HepG2 (cell line): ENCODE results near the gene RPLP2. TPM values are rescaled to one million over a fixed set of nuclear protein-coding genes. Genes with fewer than 3 reads are reported as not detected.

Experiments used
- AGO2 ChIP-seq: fragments of 200-400 bp; formaldehyde crosslinking; optimal IDR thresholded peaks from 2 replicates; pipeline ENCODE3; 2017; ENCODE audit warnings: mild to moderate bottlenecking, low read depth, low read length, moderate library complexity
- CEBPB ChIP-seq: IDR thresholded peaks from 2 replicates; pipeline ENCODE4 v1.6.1; 2011; ENCODE audit warnings: low read depth, low read length, improper control_type of control experiment, borderline replicate concordance
- CEBPG ChIP-seq: IDR thresholded peaks from 2 replicates; pipeline ENCODE4 v1.6.1; 2016
- ELF3 ChIP-seq: IDR thresholded peaks from 2 replicates; pipeline ENCODE4 v1.6.1; 2016; ENCODE audit warnings: missing genetic modification reagents, missing compliant biosample characterization
- FOSL1 ChIP-seq: sonication (generic); formaldehyde crosslinking; IDR thresholded peaks from 2 replicates; pipeline ENCODE4 v1.9.0; 2021; ENCODE audit warnings: missing genetic modification reagents, borderline replicate concordance
- FOSL2 ChIP-seq: sonication (generic); formaldehyde crosslinking; IDR thresholded peaks from 2 replicates; pipeline ENCODE4 v1.4.0; 2020; ENCODE audit warnings: missing genetic modification reagents
- GABPB1 ChIP-seq: IDR thresholded peaks from 2 replicates; pipeline ENCODE4 v1.6.1; 2016; ENCODE audit warnings: mild to moderate bottlenecking, missing genetic modification reagents, moderate library complexity, missing compliant biosample characterization
- HIVEP1 ChIP-seq: sonication (generic); formaldehyde crosslinking; IDR thresholded peaks from 2 replicates; pipeline ENCODE4 v1.4.0; 2020; ENCODE audit warnings: mild to moderate bottlenecking, missing genetic modification reagents
- KDM4B ChIP-seq: sonication (generic); formaldehyde crosslinking; IDR thresholded peaks from 2 replicates; pipeline ENCODE4 v1.4.0; 2020; ENCODE audit warnings: missing genetic modification reagents
- LCORL ChIP-seq, 2 experiments: fragments of 450-650 bp in 1 of 2; sonication (generic) in 1 of 2; formaldehyde crosslinking in 1 of 2; IDR thresholded peaks; 2 replicates each; pipeline versions ENCODE4 v1.5.0 to v1.6.1; 2017 to 2020; ENCODE audit warnings: antibody characterized with exemption in 1 of 2, missing genetic modification reagents in 1 of 2
- MEIS1 ChIP-seq: sonication (generic); formaldehyde crosslinking; IDR thresholded peaks from 2 replicates; pipeline ENCODE4 v1.9.0; 2021; ENCODE audit warnings: mild to moderate bottlenecking, missing genetic modification reagents, moderate library complexity, borderline replicate concordance
- MLLT10 ChIP-seq: sonication (generic); formaldehyde crosslinking; IDR thresholded peaks from 2 replicates; pipeline ENCODE4 v1.4.0; 2020; ENCODE audit warnings: missing genetic modification reagents
- NR3C1 ChIP-seq: sonication (generic); formaldehyde crosslinking; IDR thresholded peaks from 2 replicates; pipeline ENCODE4 v1.4.0; 2020; ENCODE audit warnings: missing genetic modification reagents
- PCBP1 ChIP-seq: fragments of 200-400 bp; formaldehyde crosslinking; IDR thresholded peaks from 2 replicates; pipeline ENCODE4 v1.6.1; 2017; ENCODE audit warnings: mild to moderate bottlenecking, low read depth, low read length, borderline replicate concordance
- RBFOX2 ChIP-seq: fragments of 200-400 bp; formaldehyde crosslinking; IDR thresholded peaks from 2 replicates; pipeline ENCODE4 v1.6.1; 2017; ENCODE audit warnings: low read depth, mild to moderate bottlenecking, low read length
- SAP130 ChIP-seq: IDR thresholded peaks from 2 replicates; pipeline ENCODE4 v1.6.1; 2016; ENCODE audit warnings: low read depth
- SETDB1 ChIP-seq: sonication (generic); formaldehyde crosslinking; IDR thresholded peaks from 2 replicates; pipeline ENCODE4 v1.5.1; 2020; ENCODE audit warnings: missing genetic modification reagents, mild to moderate bottlenecking, borderline replicate concordance
- SP1 ChIP-seq, 2 experiments: fragments of 450-650 bp in 1 of 2; sonication (generic) in 1 of 2; formaldehyde crosslinking in 1 of 2; IDR thresholded peaks; 2 replicates each; pipeline versions ENCODE4 v1.4.0 to v1.6.1; 2016 to 2020; ENCODE audit warnings: missing genetic modification reagents in 1 of 2
- SSRP1 ChIP-seq: IDR thresholded peaks from 2 replicates; pipeline ENCODE4 v1.6.1; 2016; ENCODE audit warnings: control low read depth
- TEAD3 ChIP-seq: optimal IDR thresholded peaks from 2 replicates; pipeline ENCODE3; 2016; ENCODE audit warnings: borderline replicate concordance
- XRCC5 ChIP-seq: fragments of 200-400 bp; formaldehyde crosslinking; optimal IDR thresholded peaks from 2 replicates; pipeline ENCODE3; 2017; ENCODE audit warnings: mild to moderate bottlenecking, low read length
- ZFX ChIP-seq: sonication (generic); formaldehyde crosslinking; IDR thresholded peaks from 2 replicates; pipeline ENCODE4 v1.4.0; 2020; ENCODE audit warnings: mild to moderate bottlenecking, low read depth, missing genetic modification reagents, moderate library complexity
- ZNF329 ChIP-seq: sonication (generic); formaldehyde crosslinking; IDR thresholded peaks from 2 replicates; pipeline ENCODE4 v1.9.0; 2021; ENCODE audit warnings: low read depth, mild to moderate bottlenecking, missing genetic modification reagents
- ZSCAN22 ChIP-seq: sonication (generic); formaldehyde crosslinking; IDR thresholded peaks from 2 replicates; pipeline ENCODE4 v1.4.0; 2020; ENCODE audit warnings: mild to moderate bottlenecking, missing genetic modification reagents
- polyA plus RNA-seq, 8 experiments: library from polyadenylated mRNA; depleted of rRNA in 3 of 8; stranded (reverse) in 7 of 8; unstranded in 1 of 8; fragments of >200 nt; fragmentation: Illumina TruSeq in 4 of 8; extraction: Trizol in 4 of 8; gene quantifications; 2 replicates each; pipeline versions ENCODE4 v1.2.1 to v1.2.3, GENCODE V29; 2011 to 2016; ENCODE audit warnings: low read depth in 4 of 8, missing spikeins in 1 of 8, mixed read lengths in 1 of 8; ENCODE audit not compliant: insufficient read depth in 1 of 8
- total RNA-seq, 5 experiments: library from RNA; depleted of rRNA; stranded (reverse); fragments of >200 nt; fragmentation: Illumina TruSeq; extraction: Trizol; gene quantifications; 2 replicates each; pipeline ENCODE4 v1.2.3, GENCODE V29; 2016; ENCODE audit warnings: low read depth in 1 of 5
- TF ChIP-seq, protein P1 (sequence below): sonication (generic); formaldehyde crosslinking; IDR thresholded peaks from 2 replicates; pipeline ENCODE4 v1.4.0; 2020; ENCODE audit warnings: mild to moderate bottlenecking, missing genetic modification reagents
- TF ChIP-seq, protein P2 (sequence below): sonication (generic); IDR thresholded peaks from 2 replicates; pipeline ENCODE4 v1.6.1; 2016; ENCODE audit warnings: low read depth, borderline replicate concordance

Gene RPLP2
- total and polyA plus RNA-seq, 2 of the 13 experiments (the other 11 are each of a cell fraction or from before 2014, with no cell fraction given) = 978 to 2,106 TPM

DNA sequence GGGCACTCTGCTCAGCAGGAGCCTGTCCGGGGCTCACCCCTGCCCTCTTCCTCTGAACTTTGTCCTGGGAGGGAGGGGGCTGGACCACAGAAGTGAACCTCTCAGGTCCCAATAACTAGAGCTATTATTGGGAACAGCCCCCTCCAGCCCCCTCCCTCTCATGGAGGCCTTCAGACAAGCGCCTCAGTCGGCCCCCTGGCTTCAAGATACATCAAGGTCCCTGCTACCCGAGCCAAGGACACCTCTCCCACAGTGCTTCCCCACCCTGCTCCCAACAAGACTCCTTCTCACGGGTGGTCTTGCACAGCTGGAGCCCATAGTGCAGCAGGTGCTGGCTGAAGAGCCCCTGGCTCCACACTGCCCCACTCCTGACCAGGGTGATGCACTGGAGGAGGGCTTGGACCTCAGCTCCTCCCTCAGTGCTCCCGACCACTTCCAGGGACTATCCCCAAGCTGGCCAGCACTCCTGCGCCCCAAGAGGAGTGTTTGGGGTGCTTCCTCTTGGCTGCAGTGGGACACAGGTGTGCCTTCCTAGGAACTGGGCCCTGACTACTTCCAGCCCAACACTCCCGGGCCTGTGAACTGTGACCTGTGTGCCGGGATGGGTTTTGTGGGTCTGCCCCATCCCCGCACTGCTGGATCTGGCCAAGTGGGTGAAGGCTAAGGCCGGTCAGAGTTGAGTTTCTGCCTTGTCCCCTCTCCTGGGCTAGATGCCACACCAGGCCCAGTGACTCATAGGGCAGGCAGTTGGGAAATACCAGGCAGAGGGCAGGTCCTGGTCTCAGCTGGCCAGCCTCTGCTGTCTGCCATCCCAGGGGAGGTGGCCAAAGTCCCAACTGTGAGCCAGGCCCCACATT, 11.1 kb downstream of the RPLP2 start (continued):
- TF ChIP-seq GABPB1 (CRISPR knock-in tag) = 0 out of 2 replicates have a peak, but pooled peaks have one; percentile 28
- no peak for TF ChIP-seq ELF3 (CRISPR knock-in tag)
- TF ChIP-seq CEBPB = peak; percentile 94
- peak; percentile 32 for TF ChIP-seq XRCC5
- no peak for TF ChIP-seq SSRP1
- peak; percentile 13; the same call in 1 of the 2 replicates for TF ChIP-seq RBFOX2
- TF ChIP-seq TEAD3 (CRISPR knock-in tag) = peak; percentile 76
- no peak for TF ChIP-seq SETDB1 (CRISPR knock-in tag)
- TF ChIP-seq ZNF329 (CRISPR knock-in tag) = no peak
- TF ChIP-seq LCORL (IDR thresholded peaks at IDR 0.05) = no peak
- TF ChIP-seq LCORL (CRISPR knock-in tag; IDR thresholded peaks at IDR 0.05) = peak; percentile 74
- no peak for TF ChIP-seq ZSCAN22 (CRISPR knock-in tag)
- TF ChIP-seq, protein P1, sequence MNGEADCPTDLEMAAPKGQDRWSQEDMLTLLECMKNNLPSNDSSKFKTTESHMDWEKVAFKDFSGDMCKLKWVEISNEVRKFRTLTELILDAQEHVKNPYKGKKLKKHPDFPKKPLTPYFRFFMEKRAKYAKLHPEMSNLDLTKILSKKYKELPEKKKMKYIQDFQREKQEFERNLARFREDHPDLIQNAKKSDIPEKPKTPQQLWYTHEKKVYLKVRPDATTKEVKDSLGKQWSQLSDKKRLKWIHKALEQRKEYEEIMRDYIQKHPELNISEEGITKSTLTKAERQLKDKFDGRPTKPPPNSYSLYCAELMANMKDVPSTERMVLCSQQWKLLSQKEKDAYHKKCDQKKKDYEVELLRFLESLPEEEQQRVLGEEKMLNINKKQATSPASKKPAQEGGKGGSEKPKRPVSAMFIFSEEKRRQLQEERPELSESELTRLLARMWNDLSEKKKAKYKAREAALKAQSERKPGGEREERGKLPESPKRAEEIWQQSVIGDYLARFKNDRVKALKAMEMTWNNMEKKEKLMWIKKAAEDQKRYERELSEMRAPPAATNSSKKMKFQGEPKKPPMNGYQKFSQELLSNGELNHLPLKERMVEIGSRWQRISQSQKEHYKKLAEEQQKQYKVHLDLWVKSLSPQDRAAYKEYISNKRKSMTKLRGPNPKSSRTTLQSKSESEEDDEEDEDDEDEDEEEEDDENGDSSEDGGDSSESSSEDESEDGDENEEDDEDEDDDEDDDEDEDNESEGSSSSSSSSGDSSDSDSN (CRISPR knock-in tag) = peak; percentile 41; the same call in 1 of the 2 replicates
- peak; percentile 34; the same call in 1 of the 2 replicates for TF ChIP-seq ZFX (CRISPR knock-in tag)
- TF ChIP-seq MEIS1 = no peak
- no peak for TF ChIP-seq NR3C1 (CRISPR knock-in tag)
- TF ChIP-seq, protein P2, sequence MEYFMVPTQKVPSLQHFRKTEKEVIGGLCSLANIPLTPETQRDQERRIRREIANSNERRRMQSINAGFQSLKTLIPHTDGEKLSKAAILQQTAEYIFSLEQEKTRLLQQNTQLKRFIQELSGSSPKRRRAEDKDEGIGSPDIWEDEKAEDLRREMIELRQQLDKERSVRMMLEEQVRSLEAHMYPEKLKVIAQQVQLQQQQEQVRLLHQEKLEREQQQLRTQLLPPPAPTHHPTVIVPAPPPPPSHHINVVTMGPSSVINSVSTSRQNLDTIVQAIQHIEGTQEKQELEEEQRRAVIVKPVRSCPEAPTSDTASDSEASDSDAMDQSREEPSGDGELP = peak; percentile 87; the same call in 1 of the 2 replicates
- TF ChIP-seq MLLT10 = no peak
- TF ChIP-seq KDM4B (CRISPR knock-in tag) = no peak
- peak; percentile 76 for TF ChIP-seq CEBPG (CRISPR knock-in tag)
- TF ChIP-seq FOSL2 (CRISPR knock-in tag) = peak; percentile 98
- peak; percentile 66; the same call in 1 of the 2 replicates for TF ChIP-seq FOSL1 (CRISPR knock-in tag)
- TF ChIP-seq SP1 (IDR thresholded peaks at IDR 0.05) = no peak
- 0 out of 2 replicates have a peak, but pooled peaks have one; percentile 21 for TF ChIP-seq SP1 (CRISPR knock-in tag; IDR thresholded peaks at IDR 0.05)
- peak; percentile 84 for TF ChIP-seq SAP130
- 0 out of 2 replicates have a peak, but pooled peaks have one; percentile 3 for TF ChIP-seq PCBP1
- TF ChIP-seq AGO2 = peak; percentile 75
- TF ChIP-seq HIVEP1 (CRISPR knock-in tag) = no peak
